ENCODE data around the gene RTP4.

Gene RTP4

DNA sequence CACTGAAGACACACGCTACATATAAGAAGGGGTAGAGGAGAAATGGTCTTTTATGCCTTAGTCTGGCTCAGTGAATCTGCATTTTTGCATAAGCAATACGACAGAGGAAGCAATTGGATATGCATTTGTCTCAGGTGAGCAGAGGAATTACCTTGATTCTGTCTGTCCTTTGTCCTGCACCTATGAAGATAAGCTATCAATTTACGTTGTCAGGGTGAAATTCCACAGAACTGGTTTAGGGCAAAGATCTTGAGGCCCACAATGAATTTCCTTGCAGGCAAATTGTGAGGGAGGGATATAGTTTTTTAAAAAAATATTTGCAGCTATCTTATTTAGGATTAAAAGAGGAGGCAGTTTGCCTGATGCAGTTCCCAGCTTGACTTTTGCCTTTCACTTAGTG lies 45.1 kb upstream of the RTP4 start:
- TF ChIP-seq, protein P1, sequence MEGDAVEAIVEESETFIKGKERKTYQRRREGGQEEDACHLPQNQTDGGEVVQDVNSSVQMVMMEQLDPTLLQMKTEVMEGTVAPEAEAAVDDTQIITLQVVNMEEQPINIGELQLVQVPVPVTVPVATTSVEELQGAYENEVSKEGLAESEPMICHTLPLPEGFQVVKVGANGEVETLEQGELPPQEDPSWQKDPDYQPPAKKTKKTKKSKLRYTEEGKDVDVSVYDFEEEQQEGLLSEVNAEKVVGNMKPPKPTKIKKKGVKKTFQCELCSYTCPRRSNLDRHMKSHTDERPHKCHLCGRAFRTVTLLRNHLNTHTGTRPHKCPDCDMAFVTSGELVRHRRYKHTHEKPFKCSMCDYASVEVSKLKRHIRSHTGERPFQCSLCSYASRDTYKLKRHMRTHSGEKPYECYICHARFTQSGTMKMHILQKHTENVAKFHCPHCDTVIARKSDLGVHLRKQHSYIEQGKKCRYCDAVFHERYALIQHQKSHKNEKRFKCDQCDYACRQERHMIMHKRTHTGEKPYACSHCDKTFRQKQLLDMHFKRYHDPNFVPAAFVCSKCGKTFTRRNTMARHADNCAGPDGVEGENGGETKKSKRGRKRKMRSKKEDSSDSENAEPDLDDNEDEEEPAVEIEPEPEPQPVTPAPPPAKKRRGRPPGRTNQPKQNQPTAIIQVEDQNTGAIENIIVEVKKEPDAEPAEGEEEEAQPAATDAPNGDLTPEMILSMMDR (IDR thresholded peaks at IDR 0.05): no peak
- Histone ChIP-seq H3K36me3 (no peaks in the 10 kb centered on the region), H3K4me3 (ENCODE audit: low read depth in 1 of 2, low read length in 1 of 2) (no peak overlapping the region), H3K27ac (no peak overlapping the region), H3K4me1 (ENCODE audit: control insufficient read depth in 1 of 2, insufficient read depth in 1 of 2, low read depth in 1 of 2, low read length in 1 of 2) (peaks cover 9 to 30% of the 10 kb centered on the region in 2 experiments), H3K9me3 (no peaks in the 10 kb centered on the region), H3K27me3 (peaks cover 32% of the 10 kb centered on the region)

GRCh38 chr3:187325632-187326031 lies 42.6 kb upstream of the RTP4 start:
- Histone ChIP-seq H3K4me3 (ENCODE audit: low read depth in 1 of 2, low read length in 1 of 2) (no peak overlapping the region), H3K27ac (no peak overlapping the region), H3K36me3 (no peaks in the 10 kb centered on the region), H3K27me3 (peaks cover 22% of the 10 kb centered on the region), H3K4me1 (ENCODE audit: control insufficient read depth in 1 of 2, insufficient read depth in 1 of 2, low read depth in 1 of 2, low read length in 1 of 2) (peaks cover 4 to 22% of the 10 kb centered on the region in 2 experiments), H3K9me3 (no peaks in the 10 kb centered on the region)
- TF ChIP-seq, protein P1 (IDR thresholded peaks at IDR 0.05): no peak

DNA sequence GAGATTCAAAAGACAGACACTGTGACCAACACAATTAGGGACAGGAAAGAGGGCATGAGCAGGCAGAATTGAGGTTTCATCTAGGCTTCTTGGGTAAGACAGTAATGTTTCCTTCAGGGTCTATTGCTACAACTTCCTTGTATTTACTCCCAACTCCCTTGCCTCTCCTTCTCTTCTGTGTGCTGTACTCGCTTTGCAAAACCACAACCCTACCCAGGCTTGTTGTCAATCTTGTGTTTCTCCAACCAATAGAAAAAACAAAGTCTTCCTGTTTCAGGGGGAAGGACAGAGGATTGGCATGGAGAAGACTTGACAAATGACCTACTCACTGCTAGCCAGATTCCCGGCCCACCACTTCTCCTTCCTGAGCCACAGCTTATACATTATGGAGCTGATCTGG lies 40.3 kb upstream of the RTP4 start:
- H3K36me3 ChIP-seq: no peaks in the 10 kb centered on the region
- no peaks in the 10 kb centered on the region for H3K9me3 ChIP-seq
- H3K4me3 ChIP-seq (ENCODE audit: low read depth in 1 of 2, low read length in 1 of 2): no peak overlapping the region
- TF ChIP-seq, protein P1 (IDR thresholded peaks at IDR 0.05): no peak
- H3K27me3 ChIP-seq: peaks cover 11% of the 10 kb centered on the region
- peaks cover 4 to 22% of the 10 kb centered on the region in 2 experiments for H3K4me1 ChIP-seq (ENCODE audit: control insufficient read depth in 1 of 2, insufficient read depth in 1 of 2, low read depth in 1 of 2, low read length in 1 of 2)
- H3K27ac ChIP-seq: peak overlapping the region; percentile 42

DNA sequence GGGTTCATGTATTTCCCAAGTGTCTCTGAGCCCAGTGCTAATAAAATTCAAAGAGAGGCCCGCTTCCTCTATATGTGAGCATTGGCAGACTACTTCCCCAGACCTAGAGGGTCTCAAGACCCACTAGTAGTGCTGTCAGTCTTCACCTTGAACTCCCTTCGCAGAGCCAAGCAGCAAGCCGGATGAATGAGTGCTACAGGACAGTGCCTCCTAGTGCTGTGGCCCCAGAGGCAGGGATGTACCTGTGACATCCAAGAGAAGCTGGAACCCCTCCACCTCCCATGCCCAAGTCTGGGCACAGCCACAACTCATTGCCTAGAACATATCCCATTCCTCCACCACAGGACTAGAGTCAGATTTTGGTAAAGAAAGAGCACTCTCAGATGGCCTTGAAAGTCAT lies 39.5 kb upstream of the RTP4 start:
- no peaks in the 10 kb centered on the region for H3K36me3 ChIP-seq
- H3K27me3 ChIP-seq: peaks cover 6% of the 10 kb centered on the region
- H3K27ac ChIP-seq: no peak overlapping the region
- no peaks in the 10 kb centered on the region for H3K9me3 ChIP-seq
- H3K4me3 ChIP-seq (ENCODE audit: low read depth in 1 of 2, low read length in 1 of 2): no peak overlapping the region
- TF ChIP-seq, protein P1 (IDR thresholded peaks at IDR 0.05): no peak
- H3K4me1 ChIP-seq (ENCODE audit: control insufficient read depth in 1 of 2, insufficient read depth in 1 of 2, low read depth in 1 of 2, low read length in 1 of 2): peaks cover 4 to 22% of the 10 kb centered on the region in 2 experiments

DNA sequence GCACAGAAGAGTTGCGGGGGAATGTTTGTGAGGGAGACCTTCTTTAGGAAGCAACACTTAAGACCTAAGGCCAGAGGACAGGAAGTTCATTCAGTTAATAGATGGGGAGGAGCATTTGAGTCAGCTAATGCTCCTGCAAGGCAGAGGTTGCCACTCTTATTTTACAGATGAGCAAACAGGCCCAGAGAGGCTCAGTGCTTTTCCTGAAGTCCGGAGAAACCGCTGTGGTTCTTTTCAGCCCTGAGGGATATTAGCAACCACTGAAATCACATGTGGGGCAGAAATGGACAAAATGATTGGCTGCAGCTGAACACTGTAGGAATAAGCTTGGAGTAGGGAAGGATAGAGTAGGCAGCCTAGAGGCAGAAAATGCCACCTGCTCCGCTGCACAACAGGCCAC lies 33.3 kb upstream of the RTP4 start:
- TF ChIP-seq, protein P1 (IDR thresholded peaks at IDR 0.05): no peak
- Histone ChIP-seq H3K27me3 (peaks cover 18% of the 10 kb centered on the region), H3K9me3 (no peaks in the 10 kb centered on the region), H3K4me1 (ENCODE audit: control insufficient read depth in 1 of 2, insufficient read depth in 1 of 2, low read depth in 1 of 2, low read length in 1 of 2) (no peaks in the 10 kb centered on the region), H3K4me3 (ENCODE audit: low read depth in 1 of 2, low read length in 1 of 2) (no peak overlapping the region), H3K36me3 (no peaks in the 10 kb centered on the region), H3K27ac (no peak overlapping the region)

DNA sequence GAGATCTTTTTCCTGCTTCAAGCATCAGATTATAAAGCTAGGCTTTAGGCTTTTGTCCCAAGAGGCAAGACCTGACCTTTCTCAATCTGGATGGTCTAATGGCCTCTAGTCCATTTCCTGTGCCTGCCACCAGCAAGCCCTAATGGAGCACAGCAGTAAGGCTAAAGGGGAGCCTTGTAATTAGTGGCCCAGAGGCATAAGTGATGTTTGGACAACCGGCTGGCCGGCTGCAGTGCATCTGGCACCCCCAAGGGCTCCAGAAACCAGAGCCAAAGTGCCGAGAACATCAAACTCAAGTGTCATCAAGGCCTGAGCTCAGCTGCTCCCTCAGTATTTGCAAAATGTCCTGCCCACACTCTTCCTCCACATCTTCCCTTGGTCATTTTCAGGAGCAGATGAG lies 31.9 kb upstream of the RTP4 start:
- H3K27me3 ChIP-seq: peaks cover 28% of the 10 kb centered on the region
- no peaks in the 10 kb centered on the region for H3K4me1 ChIP-seq (ENCODE audit: control insufficient read depth in 1 of 2, insufficient read depth in 1 of 2, low read depth in 1 of 2, low read length in 1 of 2)
- H3K27ac ChIP-seq: no peak overlapping the region
- H3K9me3 ChIP-seq: no peaks in the 10 kb centered on the region
- no peak overlapping the region for H3K4me3 ChIP-seq (ENCODE audit: low read depth in 1 of 2, low read length in 1 of 2)
- TF ChIP-seq, protein P1 (IDR thresholded peaks at IDR 0.05): no peak
- no peaks in the 10 kb centered on the region for H3K36me3 ChIP-seq
